GM10248 (cell line): ENCODE measurements around the gene TXNRD1.

Experiments
- CTCF ChIA-PET: fragments of 300-600 bp; sonication (Branson Sonifier 250); formaldehyde crosslinking; extraction: SDS; loops from one replicate; lab custom pipeline; 2021; ENCODE audit warnings: antibody characterized with exemption; lab: Yijun Ruan, JAX
- POLR2A ChIA-PET: fragments of 350-650 bp; sonication (Branson Sonifier 250); formaldehyde crosslinking; extraction: SDS; loops from one replicate; lab custom pipeline; 2020; ENCODE audit warnings: antibody characterized with exemption; lab: Yijun Ruan, JAX
- DNase-seq: peaks from one replicate; pipeline ENCODE4 v3.0.0; 2012; ENCODE audit errors: extremely low spot score
- CTCF ChIP-seq: IDR thresholded peaks from 2 replicates; pipeline ENCODE4 v1.5.1; 2012; ENCODE audit warnings: mild to moderate bottlenecking, low read depth; ENCODE audit errors: extremely low read depth, missing control alignments, control extremely low read depth

TXNRD1 gene

DNA sequence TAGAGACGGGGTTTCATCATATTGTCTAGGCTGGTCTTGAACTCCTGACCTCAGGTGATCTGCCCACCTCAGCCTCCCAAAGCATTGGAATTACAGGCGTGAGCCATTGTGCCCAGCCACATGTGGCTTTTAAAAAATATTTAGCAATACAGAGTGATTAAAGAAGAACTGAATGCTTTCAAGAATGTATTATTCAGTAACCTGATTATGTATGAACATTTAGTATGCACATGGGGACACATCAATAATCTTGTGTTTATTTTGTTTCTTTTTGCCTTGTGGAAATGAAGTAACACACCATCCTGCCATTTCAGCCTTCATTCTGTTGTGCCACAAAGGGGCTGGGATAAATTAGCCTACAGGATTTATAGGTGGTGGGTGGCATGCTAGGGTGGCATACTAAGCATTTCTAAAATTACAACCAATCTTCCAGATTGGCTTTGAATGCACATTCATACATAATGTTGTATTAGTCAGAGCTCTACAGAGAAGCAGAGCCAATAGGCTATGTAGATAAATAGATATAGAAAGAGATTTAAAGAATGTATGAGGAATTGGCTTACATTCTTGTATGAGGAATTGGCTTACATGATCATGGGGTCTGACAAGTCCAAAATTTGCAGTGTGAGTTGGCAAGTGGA is 25.5 kb upstream of the TXNRD1 start:
- no peak for DNase-seq
- CTCF ChIA-PET, result interaction anchor here (1.1 kb wide), 1 partner anchor 10 kb away, joined by 3 read pairs; no protein-coding TSS in a partner anchor
- no peak for TF ChIP-seq CTCF
- POLR2A ChIA-PET, result no interaction called here

GRCh38 chr12:104190641-104191176 is 24.9 kb upstream of the TXNRD1 start:
- CTCF ChIA-PET, result interaction anchor here (1.1 kb wide), 1 partner anchor 10 kb away, joined by 3 read pairs; no protein-coding TSS in a partner anchor
- POLR2A ChIA-PET, result no interaction called here
- TF ChIP-seq CTCF, result no peak
- DNase-seq, result no peak

DNA sequence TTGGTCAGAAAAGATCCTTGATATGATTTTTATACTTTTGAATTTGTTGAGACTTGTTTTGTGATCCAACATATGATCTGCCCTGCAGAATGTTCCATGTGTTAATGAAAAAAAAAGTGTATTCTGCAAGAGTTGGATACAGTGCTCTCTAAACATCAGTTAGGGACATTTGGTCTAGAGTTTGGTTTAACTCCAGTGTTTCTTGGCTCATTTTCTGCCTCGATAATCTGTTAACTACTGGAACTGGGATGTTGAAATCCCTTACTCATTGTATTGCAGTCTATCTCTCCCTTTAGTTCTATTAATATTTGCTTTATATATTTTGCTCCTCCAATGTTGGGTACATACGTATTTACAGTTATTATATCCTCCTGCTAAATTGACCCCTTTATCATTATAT is 18.3 kb upstream of the TXNRD1 start:
- ChIA-PET CTCF (no interaction called here), POLR2A (no interaction called here)
- no peak for DNase-seq
- no peak for TF ChIP-seq CTCF

- POLR2A ChIA-PET, result no interaction called here
- CTCF ChIA-PET, result interaction anchor here (0.7 to 3.6 kb wide), 8 partner anchors 9 to 159 kb away, joined by 3 to 13 read pairs (median 3); no protein-coding TSS in a partner anchor
- no peak for TF ChIP-seq CTCF
- no peak for DNase-seq
Observed at GRCh38 chr12:104199964-104200363, 15.6 kb upstream of the TXNRD1 start.

GRCh38 chr12:104201238-104202001 is 14.2 kb upstream of the TXNRD1 start:
- peak; percentile 62 for DNase-seq
- CTCF ChIA-PET, result interaction anchor here (1.0 to 3.6 kb wide), 5 partner anchors 9 to 157 kb away, joined by 3 to 13 read pairs (median 6); no protein-coding TSS in a partner anchor
- POLR2A ChIA-PET, result no interaction called here
- TF ChIP-seq CTCF, result peak; percentile 90
